K562 (cell line): ENCODE results near the gene USP20. TPM values are rescaled to one million over a fixed set of nuclear protein-coding genes. Genes with fewer than 3 reads are reported as not detected.

Experiments
- ARHGAP35 ChIP-seq: fragments of 450-650 bp; IDR thresholded peaks from 2 replicates; pipeline ENCODE4 v1.6.1; 2018; ENCODE audit not compliant: partially characterized antibody
- ARID3A ChIP-seq: IDR thresholded peaks from 2 replicates; pipeline ENCODE4 v1.6.1; 2012; ENCODE audit warnings: low read depth, low read length, improper control_type of control experiment, borderline replicate concordance
- ATF6 ChIP-seq: sonication (generic); formaldehyde crosslinking; IDR thresholded peaks from 2 replicates; pipeline ENCODE4 v1.4.0; 2020; ENCODE audit warnings: mild to moderate bottlenecking, missing genetic modification reagents
- GATA2 ChIP-seq: sonication (generic); formaldehyde crosslinking; IDR thresholded peaks from 2 replicates; pipeline ENCODE4 v1.4.0; 2020; ENCODE audit warnings: mild to moderate bottlenecking, missing genetic modification reagents
- HDAC8 ChIP-seq: fragments of 450-650 bp; IDR thresholded peaks from 2 replicates; pipeline ENCODE4 v1.6.1; 2016; ENCODE audit warnings: mild to moderate bottlenecking, missing genetic modification characterization, moderate library complexity, missing compliant biosample characterization
- HEY1 ChIP-seq: fragments of 250-450 bp; sonication (Bioruptor Pico); IDR thresholded peaks from 2 replicates; pipeline ENCODE4 v1.5.0; 2020; ENCODE audit warnings: mild to moderate bottlenecking, moderate library complexity, borderline replicate concordance
- NFYB ChIP-seq: IDR thresholded peaks from 2 replicates; pipeline ENCODE4 v1.6.1; 2011; ENCODE audit warnings: mild to moderate bottlenecking, moderate library complexity; ENCODE audit not compliant: insufficient read length; ENCODE audit errors: extremely low read depth
- NUFIP1 ChIP-seq: fragments of 450-650 bp; IDR thresholded peaks from 2 replicates; pipeline ENCODE4 v1.6.1; 2018; ENCODE audit not compliant: partially characterized antibody
- RBM39 ChIP-seq: fragments of 200-400 bp; formaldehyde crosslinking; optimal IDR thresholded peaks from 2 replicates; pipeline ENCODE3; 2018; ENCODE audit warnings: low read depth, low read length
- SFPQ ChIP-seq: fragments of 200-400 bp; formaldehyde crosslinking; IDR thresholded peaks from 2 replicates; pipeline ENCODE4 v1.6.1; 2017; ENCODE audit warnings: mild to moderate bottlenecking, low read depth, low read length, moderate library complexity
- ZNF407 ChIP-seq: fragments of 450-650 bp; IDR thresholded peaks from 2 replicates; pipeline ENCODE4 v1.6.1; 2016; ENCODE audit warnings: low read depth
- ZNF583 ChIP-seq: fragments of 250-450 bp; sonication (Bioruptor Pico); IDR thresholded peaks from 2 replicates; pipeline ENCODE4 v1.4.0; 2020
- polyA plus RNA-seq, 8 experiments: library from polyadenylated mRNA; depleted of rRNA in 4 of 8; stranded (reverse) in 5 of 8; unstranded in 3 of 8; fragments of >200 nt; fragmentation: Nextera tagmentation in 2 of 8; fragmentation: Illumina TruSeq in 1 of 8; extraction: Ambion mirVana in 2 of 8; extraction: Trizol in 1 of 8; gene quantifications; 2 replicates each; pipeline versions ENCODE4 v1.2.1 to v1.2.3, GENCODE V29; 2011 to 2014; ENCODE audit warnings: inconsistent platforms in 1 of 8, missing spikeins in 1 of 8
- total RNA-seq, 7 experiments: library from RNA; depleted of rRNA in 6 of 7; stranded (reverse); fragments of >200 nt in 6 of 7; fragmentation: Illumina TruSeq in 2 of 7; extraction: Trizol in 2 of 7; gene quantifications; 2 replicates each; pipeline versions ENCODE4 v1.2.1 to v1.2.3, GENCODE V29; 2011 to 2021; ENCODE audit warnings: low replicate concordance in 1 of 7

USP20 gene
- total and polyA plus RNA-seq, 9 of the 15 experiments (the other 6 are each of a cell fraction or from before 2014, with no cell fraction given) = 1.9 to 136 (median 49.1) TPM

- TF ChIP-seq GATA2 (CRISPR knock-in tag) = 0 out of 2 replicates have a peak, but pooled peaks have one; percentile 38
- 0 out of 2 replicates have a peak, but pooled peaks have one; percentile 44 for TF ChIP-seq HEY1 (CRISPR knock-in tag)
- no peak for TF ChIP-seq HDAC8 (tag)
- TF ChIP-seq ZNF583 (CRISPR knock-in tag) = no peak
- peak; percentile 87 for TF ChIP-seq ARID3A
- no peak for TF ChIP-seq NUFIP1
- no peak for TF ChIP-seq NFYB
- TF ChIP-seq SFPQ = no peak
- TF ChIP-seq RBM39 = no peak
- no peak for TF ChIP-seq ATF6 (CRISPR knock-in tag)
- TF ChIP-seq ARHGAP35 = no peak
- TF ChIP-seq ZNF407 = no peak
Measured at GRCh38 chr9:129910628-129911567, 75.6 kb downstream of the USP20 start (continued).
